Activated naive CD4-positive, alpha-beta T cell treated with anti-CD3 and anti-CD28 coated beads for 36 hours (primary cell): ENCODE results near the gene PTGIS. TPM values are rescaled to one million over a fixed set of nuclear protein-coding genes. Genes with fewer than 3 reads are reported as not detected.

Source experiments
- CTCF ChIA-PET: fragments of 350-600 bp; sonication (Branson Sonifier 250); formaldehyde crosslinking; loops from one replicate; lab custom pipeline; 2021; ENCODE audit warnings: antibody characterized with exemption; lab: Charles Lee
- DNase-seq: peaks from one replicate; pipeline ENCODE4 v3.0.0-alpha.2; 2020
- H3K27ac Mint-ChIP-seq: one replicate; pipeline ENCODE4 v1.8.0; 2021; ENCODE audit warnings: mild to moderate bottlenecking, mixed read lengths
- H3K27me3 Mint-ChIP-seq: one replicate; pipeline ENCODE4 v1.8.0; 2021; ENCODE audit warnings: low read depth, mixed read lengths
- H3K36me3 Mint-ChIP-seq: one replicate; pipeline ENCODE4 v1.8.0; 2021; ENCODE audit warnings: low read depth, mixed read lengths
- H3K4me1 Mint-ChIP-seq: one replicate; pipeline ENCODE4 v1.8.0; 2021; ENCODE audit warnings: low read depth, mixed read lengths
- H3K4me3 Mint-ChIP-seq: one replicate; pipeline ENCODE4 v1.8.0; 2021; ENCODE audit warnings: mild to moderate bottlenecking, moderate library complexity, mixed read lengths
- H3K9me3 Mint-ChIP-seq: one replicate; pipeline ENCODE4 v1.8.0; 2021; ENCODE audit warnings: mixed read lengths
- intact Hi-C: fragments of 100-400 bp; cut with micrococcal nuclease; formaldehyde crosslinking; loops from one replicate; pipeline ENCODE4 v1.15.1; 2023
- total RNA-seq, 2 experiments: library from RNA; stranded (reverse); gene quantifications; one replicate each; pipeline ENCODE4 v1.2.3, GENCODE V29; 2021

PTGIS gene
- total RNA-seq, 2 experiments from 2014 or later, result not detected

DNA sequence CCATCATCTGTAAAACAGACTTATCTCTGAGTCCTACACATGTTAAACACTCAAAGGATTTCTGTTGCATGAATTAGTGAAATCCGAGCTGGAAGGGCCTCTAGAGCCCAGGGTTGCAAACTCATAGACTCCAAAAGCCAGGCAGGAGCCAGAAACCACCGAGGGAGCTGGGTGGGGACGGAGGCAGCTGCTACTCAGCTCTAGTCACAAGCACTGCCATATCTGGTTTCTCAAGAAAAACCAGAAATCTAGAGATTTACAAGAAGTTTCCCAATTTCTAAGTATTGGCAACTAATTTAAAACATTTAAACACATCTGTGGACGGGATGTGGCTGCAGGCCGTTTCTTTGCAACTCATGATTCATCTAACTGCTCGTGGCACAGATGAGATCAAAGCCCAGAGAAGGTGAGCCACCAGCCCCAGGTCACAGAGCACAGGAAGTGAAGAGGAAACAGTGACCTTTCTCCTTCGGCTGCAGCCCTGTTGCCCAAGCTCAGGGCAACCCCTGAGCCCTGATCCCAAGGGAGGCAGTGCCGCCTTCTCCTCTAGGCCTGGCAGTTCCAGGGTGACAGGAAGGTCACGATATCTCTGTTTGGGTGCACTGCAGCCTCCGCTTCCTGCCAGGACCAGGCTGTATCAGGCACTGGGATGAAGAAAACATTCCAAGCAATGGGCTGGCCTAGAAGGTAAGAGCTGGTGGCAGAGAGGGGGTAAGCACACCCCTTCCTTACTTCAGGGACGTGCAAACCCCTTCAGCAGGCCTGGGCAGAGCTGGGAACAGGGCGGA, 26.4 kb upstream of the PTGIS start:
- H3K9me3 Mint-ChIP-seq, result no peaks in the 10 kb centered on the region
- H3K4me3 Mint-ChIP-seq, result peak overlapping the region; percentile 10
- H3K4me1 Mint-ChIP-seq, result peaks cover 42% of the 10 kb centered on the region
- peak; percentile 72 for DNase-seq
- CTCF ChIA-PET, result interaction anchor here (0.5 to 4.0 kb wide), 2 partner anchors 14 to 476 kb away, joined by 4 to 20 read pairs; no protein-coding TSS in a partner anchor
- H3K27me3 Mint-ChIP-seq, result no peaks in the 10 kb centered on the region
- no peaks in the 10 kb centered on the region for H3K36me3 Mint-ChIP-seq
- H3K27ac Mint-ChIP-seq, result peak overlapping the region; percentile 65
- intact Hi-C loops, result no loop called here

DNA sequence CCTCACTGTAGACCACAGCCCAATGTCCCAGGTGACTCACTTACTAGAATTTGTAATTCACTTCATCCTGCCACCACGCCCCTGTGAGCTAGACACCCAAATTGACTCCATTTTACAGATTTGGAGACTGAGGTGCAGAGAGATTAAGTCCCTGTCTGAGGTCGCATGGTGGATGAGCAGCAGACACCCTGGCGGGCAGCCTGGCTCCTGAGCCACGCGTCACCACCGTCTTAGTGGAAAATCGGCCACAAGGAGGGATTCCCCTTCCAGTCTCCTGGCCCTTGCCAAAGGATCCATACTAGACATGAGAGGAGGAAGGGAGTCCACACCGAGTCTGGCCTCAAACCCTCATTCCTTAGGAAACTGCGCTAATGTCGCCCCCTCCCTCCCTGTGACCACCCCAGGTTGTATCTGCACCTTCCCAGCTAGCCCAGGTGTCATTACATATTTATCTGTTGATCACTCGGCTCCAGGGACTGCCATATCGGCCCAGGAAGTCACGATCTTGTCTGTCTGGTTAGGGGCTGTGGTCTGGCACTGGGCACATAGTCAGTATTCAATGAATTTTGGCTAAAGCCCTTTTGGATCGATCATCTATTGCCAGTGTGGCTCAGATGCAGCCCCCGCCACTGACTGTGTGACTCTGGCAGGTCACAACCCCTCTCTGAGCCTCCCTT, 25.7 kb upstream of the PTGIS start:
- Mint-ChIP-seq H3K36me3 (no peaks in the 10 kb centered on the region), H3K4me3 (no peak overlapping the region), H3K27me3 (no peaks in the 10 kb centered on the region), H3K4me1 (peaks cover 42% of the 10 kb centered on the region), H3K9me3 (no peaks in the 10 kb centered on the region), H3K27ac (peak overlapping the region; percentile 65)
- intact Hi-C loops, result no loop called here
- no peak for DNase-seq
- CTCF ChIA-PET, result no interaction called here

DNA sequence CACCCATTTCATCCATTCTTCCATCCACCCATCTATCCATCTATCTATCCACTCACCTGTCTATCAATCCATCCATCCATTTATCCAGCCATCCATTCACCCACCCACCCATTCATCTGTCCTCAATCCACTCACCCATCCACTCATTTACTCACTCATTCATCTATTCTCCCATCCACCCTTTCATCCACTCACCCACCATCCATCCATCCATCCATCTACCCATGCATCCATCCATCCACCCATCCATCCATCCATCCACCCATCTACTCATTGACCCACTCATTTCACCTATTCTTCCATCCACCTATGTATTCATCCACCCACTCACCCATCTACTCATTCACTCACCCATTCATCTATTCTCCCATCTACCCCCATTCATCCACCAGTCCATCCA, 24.2 kb upstream of the PTGIS start:
- no peaks in the 10 kb centered on the region for H3K36me3 Mint-ChIP-seq
- CTCF ChIA-PET, result interaction anchor here (2.4 kb wide), 1 partner anchor 50 kb away, joined by 8 read pairs; no protein-coding TSS in a partner anchor
- no peak overlapping the region for H3K4me3 Mint-ChIP-seq
- H3K27ac Mint-ChIP-seq, result no peak overlapping the region
- peaks cover 39% of the 10 kb centered on the region for H3K4me1 Mint-ChIP-seq
- intact Hi-C loops, result no loop called here
- no peaks in the 10 kb centered on the region for H3K9me3 Mint-ChIP-seq
- DNase-seq, result no peak
- H3K27me3 Mint-ChIP-seq, result no peaks in the 10 kb centered on the region

DNA sequence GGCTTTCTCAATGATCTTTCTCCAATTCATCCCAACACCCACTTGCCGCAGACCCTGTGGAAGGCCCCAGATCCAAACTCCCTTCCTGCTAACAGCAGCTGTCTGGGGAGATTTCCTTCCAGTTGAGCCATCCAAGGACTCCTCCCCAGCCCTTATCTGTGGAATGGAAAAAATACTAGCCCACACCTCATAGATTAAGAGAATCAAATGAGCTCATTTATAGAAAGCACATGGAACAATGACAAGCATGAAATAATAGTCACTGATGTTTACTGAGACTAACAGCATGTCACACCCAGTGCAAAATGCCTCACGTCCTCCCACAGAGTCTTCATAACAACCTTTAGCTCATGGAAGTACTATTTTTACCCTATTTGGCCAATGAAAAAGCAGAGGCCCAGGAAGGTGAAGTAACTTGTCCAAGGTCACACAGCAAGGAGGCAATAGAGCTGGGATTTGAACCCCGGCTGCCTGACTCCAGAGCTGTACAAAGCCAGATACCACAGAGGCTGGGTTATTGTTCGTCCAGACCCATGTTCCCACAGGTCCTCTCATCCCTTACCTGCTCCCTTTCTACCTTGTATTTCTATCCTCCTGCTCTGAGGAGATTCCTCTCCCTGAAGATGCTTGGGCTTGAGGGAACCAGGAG, 23.4 kb upstream of the PTGIS start:
- Mint-ChIP-seq H3K4me3 (no peak overlapping the region), H3K9me3 (no peaks in the 10 kb centered on the region), H3K27ac (peak overlapping the region; percentile 75), H3K27me3 (no peaks in the 10 kb centered on the region), H3K4me1 (peaks cover 37% of the 10 kb centered on the region), H3K36me3 (no peaks in the 10 kb centered on the region)
- DNase-seq, result no peak
- CTCF ChIA-PET, result interaction anchor here (2.4 kb wide), 1 partner anchor 50 kb away, joined by 8 read pairs; no protein-coding TSS in a partner anchor
- intact Hi-C loops, result no loop called here

DNA sequence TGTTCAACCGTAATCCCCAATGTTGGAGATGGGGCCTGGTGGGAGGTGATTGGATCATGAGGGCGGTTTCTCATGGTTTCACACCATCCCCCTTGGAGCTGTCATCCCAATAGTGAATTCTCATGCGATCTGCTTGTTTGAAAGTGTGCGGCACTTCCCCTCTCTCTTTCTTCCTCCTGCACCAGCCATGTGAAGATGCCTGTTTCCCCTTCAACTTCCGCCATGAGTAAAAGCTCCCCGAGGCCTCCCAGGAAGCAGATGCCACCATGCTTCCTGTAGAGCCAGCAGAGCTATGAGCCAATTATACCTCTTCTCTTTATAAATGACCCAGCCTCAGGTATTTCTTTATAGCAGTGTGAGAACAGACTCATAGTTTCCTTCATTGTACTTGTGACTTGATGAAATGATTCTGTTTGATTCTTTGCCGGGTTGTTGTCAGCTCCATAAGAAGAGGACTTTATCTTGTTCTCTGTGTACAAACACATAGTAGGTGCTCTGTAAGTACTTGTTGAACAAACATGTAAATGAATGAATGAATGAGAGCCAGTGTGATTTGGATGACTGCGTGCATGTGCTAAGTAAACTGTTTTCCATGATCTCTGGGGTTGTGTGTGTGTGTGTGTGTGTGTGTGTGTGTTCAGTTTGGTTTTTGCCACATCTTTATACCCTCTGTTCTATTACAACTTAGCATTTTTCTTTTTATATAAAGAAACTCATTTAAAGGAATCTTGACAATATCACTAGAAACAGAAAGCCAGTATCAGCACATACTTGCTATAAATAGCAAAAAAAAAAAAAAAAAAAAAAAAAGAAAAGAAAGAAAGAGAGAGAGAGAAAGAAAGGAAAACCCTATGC, 22.5 kb upstream of the PTGIS start:
- CTCF ChIA-PET, result interaction anchor here (0.7 to 2.4 kb wide), 2 partner anchors 19 to 49 kb away, joined by 3 to 8 read pairs; no protein-coding TSS in a partner anchor
- intact Hi-C loops, result no loop called here
- Mint-ChIP-seq H3K27me3 (no peaks in the 10 kb centered on the region), H3K27ac (peak overlapping the region; percentile 62), H3K4me1 (peaks cover 31% of the 10 kb centered on the region), H3K4me3 (no peak overlapping the region), H3K36me3 (no peaks in the 10 kb centered on the region), H3K9me3 (no peaks in the 10 kb centered on the region)
- no peak for DNase-seq

DNA sequence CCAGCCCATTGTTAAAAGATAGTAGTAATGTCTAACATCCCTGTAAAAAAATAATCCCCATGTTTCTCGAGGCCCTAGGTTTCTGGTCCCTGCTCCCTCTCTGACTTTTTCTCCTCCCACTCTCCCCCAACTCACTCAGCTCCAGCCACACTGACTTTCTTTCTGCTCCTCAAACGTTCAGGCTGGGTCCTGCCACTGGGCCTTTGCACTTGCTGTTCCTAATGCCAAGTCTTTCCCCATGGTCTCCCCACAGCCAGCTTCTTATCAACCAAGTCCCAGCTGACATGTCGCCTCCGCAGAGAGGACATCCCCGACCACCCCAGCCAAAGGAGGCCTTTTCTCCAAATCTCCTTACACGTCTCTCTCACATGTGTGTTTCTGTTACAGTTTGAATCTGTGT, 21.8 kb upstream of the PTGIS start:
- Mint-ChIP-seq H3K9me3 (no peaks in the 10 kb centered on the region), H3K27ac (no peak overlapping the region), H3K36me3 (no peaks in the 10 kb centered on the region), H3K4me1 (peaks cover 26% of the 10 kb centered on the region), H3K27me3 (peaks cover 3% of the 10 kb centered on the region), H3K4me3 (no peak overlapping the region)
- CTCF ChIA-PET, result interaction anchor here (0.7 to 2.4 kb wide), 2 partner anchors 20 to 48 kb away, joined by 3 to 8 read pairs; no protein-coding TSS in a partner anchor
- DNase-seq, result no peak
- intact Hi-C loops, result no loop called here

DNA sequence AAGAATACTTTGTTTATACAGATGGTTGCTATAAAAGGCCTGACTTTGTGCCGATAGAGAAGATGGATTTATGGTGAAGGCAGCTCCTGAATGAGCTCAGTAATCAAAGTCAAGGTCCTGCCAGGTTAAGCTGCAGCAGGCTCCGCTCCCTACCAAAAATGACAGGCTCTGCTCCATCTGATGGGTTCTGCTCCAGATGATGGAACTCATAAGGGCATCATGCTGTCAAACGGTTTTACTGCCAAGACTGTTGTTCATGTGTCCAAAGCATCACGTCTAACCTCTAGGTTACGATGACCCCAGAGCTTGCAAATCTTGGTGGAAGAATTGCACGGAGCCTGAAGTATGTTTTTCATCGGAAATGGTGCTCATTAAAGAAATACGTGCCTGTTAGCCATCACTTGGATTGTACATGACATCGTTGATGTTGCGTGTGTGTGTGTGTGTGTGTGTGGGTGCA, 19.2 kb upstream of the PTGIS start:
- no peak for DNase-seq
- Mint-ChIP-seq H3K36me3 (no peaks in the 10 kb centered on the region), H3K4me1 (peaks cover 9% of the 10 kb centered on the region), H3K9me3 (peaks cover 5% of the 10 kb centered on the region), H3K27me3 (peaks cover 4% of the 10 kb centered on the region), H3K27ac (no peak overlapping the region), H3K4me3 (no peak overlapping the region)
- CTCF ChIA-PET, result interaction anchor here (0.7 kb wide), 4 partner anchors 15 to 1088 kb away, joined by 3 to 6 read pairs (median 3); no protein-coding TSS in a partner anchor
- intact Hi-C loops, result no loop called here

DNA sequence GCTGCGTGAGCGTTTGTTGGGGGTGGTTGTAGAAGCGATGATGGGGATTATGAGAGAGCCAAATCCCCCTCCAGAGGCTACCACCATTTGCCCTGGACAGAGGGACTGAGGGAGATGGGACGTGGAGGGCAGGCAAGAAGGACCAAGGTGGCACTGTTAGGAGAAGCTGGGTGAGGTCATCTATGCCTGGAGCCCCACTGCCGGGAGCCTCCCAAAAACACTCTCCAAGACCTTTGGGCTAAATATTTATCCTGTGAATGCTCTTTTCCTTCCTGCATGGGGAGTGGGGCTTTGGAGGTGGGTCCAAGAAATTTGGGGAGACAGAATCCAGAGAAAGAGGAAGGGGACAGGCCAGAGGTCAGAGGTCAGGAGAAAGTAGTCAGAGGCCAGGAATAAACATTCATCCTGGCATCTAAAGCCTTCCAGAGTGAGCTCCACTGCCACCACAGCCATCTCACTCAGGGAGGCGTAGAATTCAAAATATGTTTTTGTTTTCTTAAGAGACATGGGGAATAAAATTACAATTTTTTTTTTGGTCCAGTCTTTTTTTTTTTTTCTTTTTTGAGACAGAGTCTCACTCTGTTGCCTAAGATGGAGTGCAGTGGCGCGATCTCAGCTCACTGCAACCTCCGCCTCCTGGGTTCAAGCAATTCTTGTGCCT, 17.8 kb upstream of the PTGIS start:
- H3K4me3 Mint-ChIP-seq, result no peak overlapping the region
- H3K4me1 Mint-ChIP-seq, result peaks cover 2% of the 10 kb centered on the region
- intact Hi-C loops, result no loop called here
- no peak for DNase-seq
- no peak overlapping the region for H3K27ac Mint-ChIP-seq
- H3K36me3 Mint-ChIP-seq, result no peaks in the 10 kb centered on the region
- CTCF ChIA-PET, result no interaction called here
- H3K27me3 Mint-ChIP-seq, result peaks cover 6% of the 10 kb centered on the region
- H3K9me3 Mint-ChIP-seq, result peaks cover 5% of the 10 kb centered on the region

DNA sequence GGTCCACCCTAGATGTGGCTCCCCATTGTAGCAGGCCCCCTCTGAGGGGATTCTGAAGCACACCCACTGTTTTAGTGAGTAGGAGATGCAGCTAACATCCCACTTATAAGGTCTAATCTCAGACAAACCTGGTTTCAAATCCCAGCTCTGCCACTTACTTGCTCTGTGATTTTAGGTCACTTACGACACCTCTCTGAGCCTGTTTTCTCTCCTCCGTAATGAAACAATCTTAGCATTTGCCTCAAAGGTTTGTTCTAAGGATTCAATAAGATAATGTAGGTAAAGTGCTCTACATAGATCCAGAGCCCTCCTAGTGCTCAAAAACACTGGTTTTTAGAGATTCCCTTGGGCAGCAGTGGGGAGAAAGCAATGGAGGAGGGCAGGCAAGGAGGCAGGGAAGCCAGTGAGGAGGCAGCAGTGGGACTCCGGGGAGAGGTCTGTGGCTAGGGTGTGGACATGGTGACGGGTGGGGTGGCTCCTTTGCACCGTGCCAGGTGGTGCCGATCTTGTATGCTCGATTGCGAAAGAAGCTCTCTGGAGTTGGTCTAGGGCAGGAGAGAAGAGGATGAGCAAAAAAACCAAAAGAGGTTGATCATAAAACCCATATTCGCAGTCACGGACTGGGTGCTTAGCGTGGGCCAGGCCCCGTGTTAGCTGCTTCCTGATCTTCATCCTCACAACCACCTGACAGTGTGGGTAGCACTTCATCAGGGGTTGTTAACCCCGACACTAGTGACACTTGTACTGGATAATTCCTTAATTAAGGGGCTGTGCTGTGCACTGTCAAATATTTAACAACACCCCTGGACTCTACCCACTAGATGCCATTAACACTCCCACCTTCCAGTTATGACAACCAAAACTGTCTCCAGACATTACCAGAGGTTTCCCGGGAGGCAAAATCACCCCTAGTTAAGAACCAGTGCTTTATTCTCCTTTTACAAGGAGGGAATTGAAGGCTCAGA, 16.8 kb upstream of the PTGIS start:
- H3K4me1 Mint-ChIP-seq, result no peaks in the 10 kb centered on the region
- no peak overlapping the region for H3K4me3 Mint-ChIP-seq
- CTCF ChIA-PET, result no interaction called here
- H3K27me3 Mint-ChIP-seq, result peaks cover 7% of the 10 kb centered on the region
- intact Hi-C loops, result no loop called here
- no peaks in the 10 kb centered on the region for H3K36me3 Mint-ChIP-seq
- no peak for DNase-seq
- H3K27ac Mint-ChIP-seq, result no peak overlapping the region
- peaks cover 5% of the 10 kb centered on the region for H3K9me3 Mint-ChIP-seq

DNA sequence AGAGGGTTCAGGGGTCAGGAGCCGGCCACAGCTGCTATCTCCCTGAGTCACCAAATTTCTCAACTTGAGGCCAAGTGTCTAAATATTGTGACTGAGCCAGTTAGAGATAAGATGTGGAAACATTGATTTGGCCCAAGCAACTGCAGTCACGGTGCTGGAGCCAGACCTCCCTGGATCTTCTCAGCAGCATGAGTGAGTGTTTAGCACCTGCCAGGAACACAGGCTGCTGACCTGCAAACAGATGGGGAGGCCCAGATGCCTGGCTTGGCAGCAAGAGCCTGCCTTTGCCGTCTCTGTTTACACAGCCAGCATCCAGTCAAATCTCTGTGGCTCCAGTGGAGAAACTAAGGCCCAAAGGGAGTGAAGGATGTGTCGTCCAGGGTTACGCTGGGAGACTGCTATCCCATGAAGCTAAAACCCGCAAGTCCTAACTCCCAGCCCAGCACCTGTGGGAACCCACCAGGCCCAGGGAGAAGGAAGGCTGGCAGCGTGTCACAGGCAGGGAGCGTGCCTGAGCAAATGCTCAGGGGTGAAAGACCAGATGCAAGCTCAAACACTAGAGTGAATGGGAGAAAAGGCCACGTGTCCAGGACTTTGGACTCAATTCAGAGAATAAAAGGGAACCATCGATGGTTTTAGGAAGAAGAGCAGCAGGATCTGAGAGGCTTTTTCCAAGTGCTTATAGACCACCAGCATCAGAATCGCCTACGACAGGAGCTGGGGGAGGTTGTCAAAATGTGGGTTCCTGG, 15.9 kb upstream of the PTGIS start:
- H3K36me3 Mint-ChIP-seq, result no peaks in the 10 kb centered on the region
- CTCF ChIA-PET, result no interaction called here
- no peak for DNase-seq
- H3K27me3 Mint-ChIP-seq, result peaks cover 8% of the 10 kb centered on the region
- H3K27ac Mint-ChIP-seq, result no peak overlapping the region
- no peak overlapping the region for H3K4me3 Mint-ChIP-seq
- intact Hi-C loops, result no loop called here
- no peaks in the 10 kb centered on the region for H3K4me1 Mint-ChIP-seq
- H3K9me3 Mint-ChIP-seq, result peaks cover 5% of the 10 kb centered on the region
